Renal cortex interstitium (tissue), 11 donors: Measurements from ENCODE around the gene RAD51B. TPM values are rescaled to one million over a fixed set of nuclear protein-coding genes. Genes with fewer than 3 reads are reported as not detected.
"Not testable (repeated sequence)": the region's sequence is repeated elsewhere in the genome, so short reads cannot be mapped to it uniquely, and the experiment has no call there.

Experiments
- DNase-seq, 11 donors: peaks; one replicate each; pipeline ENCODE4 v3.0.0-alpha.2; 2013; ENCODE audit warnings: low read depth in 9 of 11, low spot score in 4 of 11; ENCODE audit errors: extremely low read depth in 1 of 11
- polyA plus RNA-seq, 3 donors: library from polyadenylated mRNA; unstranded; fragments of 120-200 nt; gene quantifications; one replicate each; pipeline ENCODE4 v1.2.1, GENCODE V29; 2013; ENCODE audit not compliant: insufficient read length in 3 of 3

RAD51B gene
- polyA plus RNA-seq, 3 donors: 12.5 to 13.0 (median 12.5) TPM

GRCh38 chr14:68762953-68763764 lies 943.6 kb downstream of the RAD51B start:
- DNase-seq: peak in 9 of 11 donors; percentile 79 to 91 (median 84)

GRCh38 chr14:68763843-68764242 lies 944.3 kb downstream of the RAD51B start:
- DNase-seq: not testable (repeated sequence)

GRCh38 chr14:68766299-68767247 lies 947.0 kb downstream of the RAD51B start:
- no peak for DNase-seq

GRCh38 chr14:68767248-68767645 lies 947.7 kb downstream of the RAD51B start:
- no peak for DNase-seq

DNA sequence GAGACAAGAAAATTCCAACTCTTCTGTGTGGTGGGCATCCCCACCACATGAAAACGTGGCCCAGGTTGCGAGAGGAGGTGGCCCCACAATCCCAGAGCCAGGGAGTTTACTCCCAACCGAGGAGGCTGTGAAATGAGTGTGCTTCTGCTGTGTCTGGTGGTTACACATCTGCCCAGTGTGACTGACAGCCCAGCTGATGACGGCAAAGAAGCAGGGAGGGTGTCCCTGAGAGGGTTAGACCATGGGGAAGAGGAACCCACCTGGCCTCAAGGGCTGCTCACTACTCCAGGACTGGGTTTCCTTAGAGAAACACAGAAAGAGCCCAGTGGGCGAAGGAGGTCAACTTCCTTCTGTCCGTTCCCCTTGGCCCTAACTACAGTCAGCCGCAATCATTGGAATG lies 948.7 kb downstream of the RAD51B start:
- DNase-seq: no peak

- no peak for DNase-seq
These were observed 950.5 kb downstream of the RAD51B start for GRCh38 chr14:68770051-68770450.

GRCh38 chr14:68770553-68771286 lies 951.1 kb downstream of the RAD51B start:
- no peak for DNase-seq

GRCh38 chr14:68771631-68772030 lies 952.1 kb downstream of the RAD51B start:
- peak in 1 of 11 donors; percentile 26 for DNase-seq

GRCh38 chr14:68772761-68773381 lies 953.3 kb downstream of the RAD51B start:
- no peak for DNase-seq

- no peak for DNase-seq
These were observed 955.4 kb downstream of the RAD51B start for GRCh38 chr14:68774771-68775613.

DNA sequence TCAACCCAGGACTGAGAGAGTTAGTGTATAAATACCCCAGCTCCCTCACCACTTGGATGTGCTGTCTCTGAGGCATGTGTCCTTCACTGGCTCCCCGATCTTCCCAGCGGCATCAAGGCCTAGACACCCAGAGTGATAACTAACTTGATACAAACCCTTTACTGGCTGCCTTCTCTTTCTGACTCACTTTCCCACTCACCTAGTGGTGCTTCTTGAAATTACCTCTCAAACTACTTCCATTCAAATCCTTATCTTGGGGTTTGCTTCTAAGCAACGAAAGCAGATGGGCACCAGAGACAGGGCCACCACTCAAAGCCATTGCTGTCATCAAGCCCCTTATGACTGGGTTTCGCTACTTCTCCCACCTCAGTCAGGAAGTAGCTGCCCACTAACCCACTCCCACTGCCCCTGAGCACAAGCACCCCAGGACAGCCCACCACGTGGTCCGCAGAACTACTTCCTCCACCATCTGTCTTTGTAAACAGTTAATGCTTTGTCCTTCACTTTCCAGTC lies 956.1 kb downstream of the RAD51B start:
- no peak for DNase-seq

GRCh38 chr14:68777644-68778043 lies 958.1 kb downstream of the RAD51B start:
- DNase-seq: no peak

Other genes with a start within 250 kb of the RAD51B start
- 10 to 100 TPM; 38.2 to 42.9 (median 41.4) TPM for gene PIGH, start 219.5 kb upstream of the RAD51B start, polyA plus RNA-seq
- gene ARG2, start 199.9 kb upstream of the RAD51B start, polyA plus RNA-seq: 10 to 100 TPM in 2 of 3 donors, 1 to 10 TPM in 1; 7.8 to 53.3 (median 19.1) TPM
- gene VTI1B, start 145.1 kb upstream of the RAD51B start, polyA plus RNA-seq: 100 to 1,000 TPM in 2 of 3 donors, 10 to 100 TPM in 1; 95.4 to 120 (median 119) TPM
- 100 to 1,000 TPM; 101 to 123 (median 111) TPM for gene RDH11, start 124.0 kb upstream of the RAD51B start, polyA plus RNA-seq
- under 1 TPM; 0.32 to 0.86 (median 0.65) TPM for gene RDH12, start 117.9 kb upstream of the RAD51B start, polyA plus RNA-seq
- gene ZFYVE26, start 3.2 kb upstream of the RAD51B start, polyA plus RNA-seq: 10 to 100 TPM; 15.2 to 20.3 (median 17.0) TPM